GM13977 (cell line): ENCODE measurements around the gene ROBO1.
"Not testable (repeated sequence)": the region's sequence is repeated elsewhere in the genome, so short reads cannot be mapped to it uniquely, and the experiment has no call there.

Source experiments
- DNase-seq: peaks from one replicate; pipeline ENCODE4 v3.0.0; 2012; ENCODE audit warnings: low spot score
- CTCF ChIP-seq: IDR thresholded peaks from 2 replicates; pipeline ENCODE4 v1.5.1; 2012; ENCODE audit warnings: mild to moderate bottlenecking, control low read depth; ENCODE audit not compliant: insufficient read depth; ENCODE audit errors: extremely low read depth, missing control alignments
- in situ Hi-C: fragments of 300-500 bp; cut with MboI; formaldehyde crosslinking; loops from one replicate; pipeline ENCODE4 v1.12.0; 2022; ENCODE audit warnings: low sequenced_read_pairs, low pct_unique_long_range_greater_than_20kb, mixed read lengths, inconsistent platforms; ENCODE audit not compliant: unreplicated experiment

Gene ROBO1

GRCh38 chr3:79790177-79790576 lies 22.4 kb upstream of the ROBO1 start:
- DNase-seq, in situ Hi-C loops: not testable (repeated sequence)
- peak; percentile 3 for TF ChIP-seq CTCF

GRCh38 chr3:79773291-79773690 lies 5.5 kb upstream of the ROBO1 start:
- in situ Hi-C loops, result no loop called here
- TF ChIP-seq CTCF, result no peak
- DNase-seq, result no peak

GRCh38 chr3:79769229-79769628 lies 1.4 kb upstream of the ROBO1 start:
- DNase-seq, result no peak
- in situ Hi-C loops, result no loop called here
- no peak for TF ChIP-seq CTCF

- in situ Hi-C loops, result no loop called here
- DNase-seq, result no peak
Observed at GRCh38 chr3:79767194-79767904, 449 bp downstream of the ROBO1 start.

GRCh38 chr3:79766496-79767193 lies 1.2 kb downstream of the ROBO1 start:
- DNase-seq, result no peak
- in situ Hi-C loops, result no loop called here

More at GRCh38 chr3:79767194-79767904, 449 bp downstream of the ROBO1 start:
- TF ChIP-seq CTCF, result no peak

GRCh38 chr3:79765911-79766310 lies 1.9 kb downstream of the ROBO1 start:
- no peak for TF ChIP-seq CTCF
- in situ Hi-C loops, result no loop called here

More at GRCh38 chr3:79766496-79767193, 1.2 kb downstream of the ROBO1 start:
- TF ChIP-seq CTCF, result no peak

More at GRCh38 chr3:79765911-79766310, 1.9 kb downstream of the ROBO1 start:
- no peak for DNase-seq
